ENCODE data around the gene NBAS.

DNA sequence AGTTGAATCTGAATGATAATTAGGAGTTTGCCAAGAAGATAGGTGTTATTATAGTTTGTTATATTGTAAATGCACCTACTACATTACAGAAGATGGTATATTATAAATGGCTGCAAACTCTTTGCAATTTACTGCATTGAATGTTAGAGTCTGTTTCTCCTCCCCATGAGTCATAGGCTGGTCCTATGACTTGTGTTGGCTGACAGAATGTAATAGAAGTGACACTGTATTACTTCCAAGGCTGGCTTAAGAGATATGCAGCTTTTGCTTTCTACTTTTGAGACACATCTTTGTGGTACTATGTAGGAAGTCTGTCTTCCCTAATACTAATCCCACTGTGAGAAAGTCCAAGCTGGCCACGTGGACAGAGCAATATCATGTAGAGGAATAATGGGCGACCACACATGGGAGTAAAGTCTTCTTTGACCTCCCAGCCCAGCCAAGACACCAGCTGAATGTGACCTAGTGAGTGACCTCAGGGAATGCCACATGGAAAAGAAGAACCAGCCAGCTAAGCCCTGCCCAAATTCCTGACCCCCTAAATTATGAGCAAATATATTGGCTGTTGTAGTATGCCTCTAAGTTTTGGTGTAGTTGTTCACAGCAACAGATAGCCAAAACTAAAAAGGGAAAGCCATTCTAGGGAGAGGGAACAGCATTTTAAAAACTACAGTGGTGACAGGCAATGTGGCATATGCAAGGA, 23.8 kb upstream of the NBAS start:
- TF ChIP-seq EZH2 (IDR thresholded peaks at IDR 0.05; ENCODE audit: borderline replicate concordance, insufficient read depth, low read length, poor library complexity, severe bottlenecking) (no peak), EP300 (conservative IDR thresholded peaks at IDR 0.05; ENCODE audit: poor library complexity, severe bottlenecking) (no peak), POLR2AphosphoS5 (IDR thresholded peaks at IDR 0.05) (no peak), TAF1 (IDR thresholded peaks at IDR 0.05; ENCODE audit: low read depth) (no peak)
- TF ChIP-seq, protein P1, sequence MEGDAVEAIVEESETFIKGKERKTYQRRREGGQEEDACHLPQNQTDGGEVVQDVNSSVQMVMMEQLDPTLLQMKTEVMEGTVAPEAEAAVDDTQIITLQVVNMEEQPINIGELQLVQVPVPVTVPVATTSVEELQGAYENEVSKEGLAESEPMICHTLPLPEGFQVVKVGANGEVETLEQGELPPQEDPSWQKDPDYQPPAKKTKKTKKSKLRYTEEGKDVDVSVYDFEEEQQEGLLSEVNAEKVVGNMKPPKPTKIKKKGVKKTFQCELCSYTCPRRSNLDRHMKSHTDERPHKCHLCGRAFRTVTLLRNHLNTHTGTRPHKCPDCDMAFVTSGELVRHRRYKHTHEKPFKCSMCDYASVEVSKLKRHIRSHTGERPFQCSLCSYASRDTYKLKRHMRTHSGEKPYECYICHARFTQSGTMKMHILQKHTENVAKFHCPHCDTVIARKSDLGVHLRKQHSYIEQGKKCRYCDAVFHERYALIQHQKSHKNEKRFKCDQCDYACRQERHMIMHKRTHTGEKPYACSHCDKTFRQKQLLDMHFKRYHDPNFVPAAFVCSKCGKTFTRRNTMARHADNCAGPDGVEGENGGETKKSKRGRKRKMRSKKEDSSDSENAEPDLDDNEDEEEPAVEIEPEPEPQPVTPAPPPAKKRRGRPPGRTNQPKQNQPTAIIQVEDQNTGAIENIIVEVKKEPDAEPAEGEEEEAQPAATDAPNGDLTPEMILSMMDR (IDR thresholded peaks at IDR 0.05; ENCODE audit: poor library complexity, severe bottlenecking) = no peak
- TF ChIP-seq, protein P2, sequence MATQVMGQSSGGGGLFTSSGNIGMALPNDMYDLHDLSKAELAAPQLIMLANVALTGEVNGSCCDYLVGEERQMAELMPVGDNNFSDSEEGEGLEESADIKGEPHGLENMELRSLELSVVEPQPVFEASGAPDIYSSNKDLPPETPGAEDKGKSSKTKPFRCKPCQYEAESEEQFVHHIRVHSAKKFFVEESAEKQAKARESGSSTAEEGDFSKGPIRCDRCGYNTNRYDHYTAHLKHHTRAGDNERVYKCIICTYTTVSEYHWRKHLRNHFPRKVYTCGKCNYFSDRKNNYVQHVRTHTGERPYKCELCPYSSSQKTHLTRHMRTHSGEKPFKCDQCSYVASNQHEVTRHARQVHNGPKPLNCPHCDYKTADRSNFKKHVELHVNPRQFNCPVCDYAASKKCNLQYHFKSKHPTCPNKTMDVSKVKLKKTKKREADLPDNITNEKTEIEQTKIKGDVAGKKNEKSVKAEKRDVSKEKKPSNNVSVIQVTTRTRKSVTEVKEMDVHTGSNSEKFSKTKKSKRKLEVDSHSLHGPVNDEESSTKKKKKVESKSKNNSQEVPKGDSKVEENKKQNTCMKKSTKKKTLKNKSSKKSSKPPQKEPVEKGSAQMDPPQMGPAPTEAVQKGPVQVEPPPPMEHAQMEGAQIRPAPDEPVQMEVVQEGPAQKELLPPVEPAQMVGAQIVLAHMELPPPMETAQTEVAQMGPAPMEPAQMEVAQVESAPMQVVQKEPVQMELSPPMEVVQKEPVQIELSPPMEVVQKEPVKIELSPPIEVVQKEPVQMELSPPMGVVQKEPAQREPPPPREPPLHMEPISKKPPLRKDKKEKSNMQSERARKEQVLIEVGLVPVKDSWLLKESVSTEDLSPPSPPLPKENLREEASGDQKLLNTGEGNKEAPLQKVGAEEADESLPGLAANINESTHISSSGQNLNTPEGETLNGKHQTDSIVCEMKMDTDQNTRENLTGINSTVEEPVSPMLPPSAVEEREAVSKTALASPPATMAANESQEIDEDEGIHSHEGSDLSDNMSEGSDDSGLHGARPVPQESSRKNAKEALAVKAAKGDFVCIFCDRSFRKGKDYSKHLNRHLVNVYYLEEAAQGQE (IDR thresholded peaks at IDR 0.05; ENCODE audit: borderline replicate concordance) = no peak

Measured in neural cell (in vitro differentiated cells).